Right lobe of liver (tissue), 6 donors: ENCODE data around the gene CDC45. TPM values are rescaled to one million over a fixed set of nuclear protein-coding genes. Genes with fewer than 3 reads are reported as not detected.

Experiments used
- ATAC-seq, 4 donors: fragments of 200-7000 bp; cut with Tn5 transposase; one replicate each; pipeline ENCODE4 v1.9.1; 2020; ENCODE audit warnings: mild to moderate bottlenecking in 4 of 4, moderate library complexity in 4 of 4
- DNase-seq, 3 donors: peaks; one replicate each; pipeline ENCODE4 v3.0.0-alpha.2; 2020
- H3K27ac ChIP-seq, 3 donors: fragments of 200-600 bp; one replicate each; pipeline ENCODE4 v1.8.0; 2022
- H3K27me3 ChIP-seq, 2 donors: fragments of 200-600 bp; one replicate each; pipeline ENCODE4 v1.8.0; 2022
- H3K36me3 ChIP-seq, 4 donors: fragments of 200-600 bp; sonication (generic) in 1 of 4; one replicate each; pipeline versions ENCODE4 v1.5.1 to v1.8.0; 2017 to 2022; ENCODE audit warnings: control low read depth in 1 of 4
- H3K4me1 ChIP-seq, 4 donors: fragments of 200-600 bp; sonication (generic) in 1 of 4; one replicate each; pipeline versions ENCODE4 v1.5.1 to v1.8.0; 2017 to 2022; ENCODE audit warnings: control low read depth in 1 of 4
- H3K4me3 ChIP-seq, 3 donors: fragments of 200-600 bp; one replicate each; pipeline ENCODE4 v1.8.0; 2022
- H3K9me3 ChIP-seq, 4 donors: fragments of 200-600 bp; sonication (generic) in 1 of 4; one replicate each; pipeline versions ENCODE4 v1.5.1 to v1.8.0; 2017 to 2022; ENCODE audit warnings: control low read depth in 1 of 4
- CTCF ChIP-seq, 4 donors: fragments of 200-600 bp in 3 of 4; fragments of 450-650 bp in 1 of 4; IDR thresholded peaks; one replicate each; pipeline versions ENCODE4 v1.5.1 to v1.8.0; 2016 to 2022; ENCODE audit warnings: antibody characterized with exemption in 4 of 4, mild to moderate bottlenecking in 2 of 4
- POLR2A ChIP-seq: fragments of 450-650 bp; IDR thresholded peaks from one replicate; pipeline ENCODE4 v1.6.1; 2017; ENCODE audit warnings: antibody characterized with exemption, mild to moderate bottlenecking
- WGBS: methylation state at CpG from one replicate; pipeline ENCODE4 v1.1.6; 2018; ENCODE audit warnings: low coverage, low lambda C conversion rate; ENCODE audit not compliant: insufficient coverage; ENCODE audit errors: missing lambda C conversion rate; 5-methylcytosine and 5-hydroxymethylcytosine counted together
- intact Hi-C, 2 donors: fragments of 100-400 bp; cut with DNase I; formaldehyde crosslinking; loops; one replicate each; pipeline versions ENCODE4 v1.11.2 to v1.14.1; 2022
- long read RNA-seq: library from polyadenylated mRNA; unstranded; transcript quantifications from one replicate; pipeline ENCODE4 v2.0.0, GENCODE V29; 2019
- total RNA-seq, 6 experiments: library from RNA; depleted of rRNA in 2 of 6; stranded (reverse); fragments of >200 nt in 2 of 6; fragmentation: NEBNext Ultra II Directional in 3 of 6; extraction: Animal tissue kit (Norgen Biotek cat#: 25700) in 3 of 6; gene quantifications; one replicate each; pipeline versions ENCODE4 v1.1.0 to v1.2.4, GENCODE V29; 2016 to 2023
- donor health status: DM: no; HTN: yes; CAD: no.
- donor health status: DM: no; HTN: no; CAD: no.
- donor health status: DM: no; HTN: no; CAD: no.
- donor health status: DM: no; HTN: yes; CAD: no.
- donor health status: DM: no; HTN: yes; CAD: no.

Gene CDC45
- 1 to 10 TPM in 2 of 6 experiments, under 1 TPM in 3, not detected in 1; 0.39 to 4.2 (median 0.56) TPM for total RNA-seq
- long read RNA-seq: 0 reads

- under 1% methylated on average over 21 of the region's 50 CpGs for WGBS
- no peaks in the 10 kb centered on the region for H3K27me3 ChIP-seq
- H3K27ac ChIP-seq: peak within 1 kb of the TSS; percentile 95 to 100 (median 99)
- no peaks in the 10 kb centered on the region for H3K9me3 ChIP-seq
- peak within 1 kb of the TSS; percentile 86 to 89 (median 87) for H3K4me3 ChIP-seq
- ATAC-seq (peak; percentile 91 to 95 (median 94)), DNase-seq (peak; percentile 95 to 98 (median 98))
- TF ChIP-seq CTCF (IDR thresholded peaks at IDR 0.05): no peak
- no peak for TF ChIP-seq POLR2A
- H3K4me1 ChIP-seq: peaks cover 0 to 16% (median 3%) of the 10 kb centered on the region in 4 donors
- intact Hi-C loops: no loop called here
- peaks cover 0 to 9% (median 0%) of the 10 kb centered on the region in 4 donors for H3K36me3 ChIP-seq
These were observed at the start of gene CDC45 for GRCh38 chr22:19479355-19480172. Gene CDC45 (plus strand): TSS chr22:19479920. CDS start chr22:19479969, 49 bp downstream.

- H3K9me3 ChIP-seq: no peaks in the 10 kb centered on the region
- H3K36me3 ChIP-seq: peaks cover 0 to 11% (median 2%) of the 10 kb centered on the region in 4 donors
- peak; percentile 73 to 87 (median 85) for DNase-seq
- intact Hi-C loops: no loop called here
- peak overlapping the region; percentile 83 to 99 (median 91) for H3K27ac ChIP-seq
- H3K27me3 ChIP-seq: no peaks in the 10 kb centered on the region
- peak; percentile 46 to 54 (median 50) for ATAC-seq
- TF ChIP-seq CTCF (IDR thresholded peaks at IDR 0.05) (no peak), POLR2A (no peak)
- peaks cover 0 to 38% (median 6%) of the 10 kb centered on the region in 4 donors for H3K4me1 ChIP-seq
- H3K4me3 ChIP-seq: peak overlapping the region; percentile 77 to 93 (median 89)
- WGBS: 1% methylated on average over 10 of the region's 12 CpGs
These were observed 49.5 kb upstream of the CDC45 start for GRCh38 chr22:19429950-19430889.

GRCh38 chr22:19430890-19431541, 48.7 kb upstream of the CDC45 start:
- intact Hi-C loops: no loop called here
- H3K4me3 ChIP-seq: peak overlapping the region; percentile 77 to 93 (median 89)
- H3K36me3 ChIP-seq: peaks cover 0 to 19% (median 8%) of the 10 kb centered on the region in 4 donors
- H3K27ac ChIP-seq: peak overlapping the region; percentile 83 to 99 (median 91)
- TF ChIP-seq POLR2A (no peak), CTCF (IDR thresholded peaks at IDR 0.05) (no peak)
- DNase-seq (peak; percentile 77 to 90 (median 89)), ATAC-seq (peak; percentile 32 to 62 (median 50))
- 0% methylated on average over 2 of the region's 53 CpGs for WGBS
- H3K27me3 ChIP-seq: no peaks in the 10 kb centered on the region
- peaks cover 0 to 37% (median 6%) of the 10 kb centered on the region in 4 donors for H3K4me1 ChIP-seq
- H3K9me3 ChIP-seq: no peaks in the 10 kb centered on the region

- Histone ChIP-seq H3K4me1 (peaks cover 0 to 37% (median 6%) of the 10 kb centered on the region in 4 donors), H3K4me3 (peak within 1 kb of the TSS; percentile 77 to 93 (median 91)), H3K27me3 (no peaks in the 10 kb centered on the region), H3K27ac (peak within 1 kb of the TSS; percentile 91 to 99 (median 95)), H3K9me3 (no peaks in the 10 kb centered on the region), H3K36me3 (peaks cover 0 to 20% (median 8%) of the 10 kb centered on the region in 4 donors)
- no CpG with 5 or more reads among the region's 66 CpGs for WGBS
- intact Hi-C loops: no loop called here
- TF ChIP-seq POLR2A (no peak), CTCF (IDR thresholded peaks at IDR 0.05) (no peak)
- DNase-seq (peak; percentile 84 to 87 (median 85)), ATAC-seq (peak; percentile 44 to 66 (median 58))
These were observed 48.0 kb upstream of the CDC45 start, which contains the start of gene HIRA for GRCh38 chr22:19431649-19432132. Gene HIRA (minus strand): TSS chr22:19431733. CDS start chr22:19431476, 257 bp downstream.
